Activated CD8-positive, alpha-beta memory T cell treated with anti-CD3 and anti-CD28 coated beads, Interleukin-2, amount 50 U/mL, for 24 hours (primary cell): ENCODE measurements around the gene ATXN1.
"Not testable (repeated sequence)": the region's sequence is repeated elsewhere in the genome, so short reads cannot be mapped to it uniquely, and the experiment has no call there.

ENCODE experiments used
- DNase-seq: peaks from one replicate; pipeline ENCODE4 v3.0.0-alpha.2; 2020; ENCODE audit errors: extremely low read depth

The ATXN1 gene

GRCh38 chr6:16760516-16761470 is at the start of gene ATXN1:
Gene ATXN1, minus strand, starts transcription at chr6:16761460.
- no peak for DNase-seq

- DNase-seq: no peak
Measured at GRCh38 chr6:16810411-16810810, 49.2 kb upstream of the ATXN1 start.

GRCh38 chr6:16809753-16810358 is 48.6 kb upstream of the ATXN1 start:
- no peak for DNase-seq

- DNase-seq: no peak
Measured at GRCh38 chr6:16807956-16808355, 46.7 kb upstream of the ATXN1 start.

GRCh38 chr6:16806363-16806762 is 45.1 kb upstream of the ATXN1 start:
- DNase-seq: no peak

- DNase-seq: no peak
Measured at GRCh38 chr6:16805243-16805950, 44.1 kb upstream of the ATXN1 start.

GRCh38 chr6:16804546-16805242 is 43.4 kb upstream of the ATXN1 start:
- no peak for DNase-seq

GRCh38 chr6:16803294-16804200 is 42.3 kb upstream of the ATXN1 start:
- no peak for DNase-seq

- DNase-seq: no peak
Measured at GRCh38 chr6:16802071-16802470, 40.8 kb upstream of the ATXN1 start.

- no peak for DNase-seq
Measured at GRCh38 chr6:16800942-16801341, 39.7 kb upstream of the ATXN1 start.

- DNase-seq: no peak
Measured at GRCh38 chr6:16800341-16800740, 39.1 kb upstream of the ATXN1 start.

- DNase-seq: no peak
Measured at GRCh38 chr6:16799279-16800193, 38.3 kb upstream of the ATXN1 start.

GRCh38 chr6:16793828-16794412 is 32.7 kb upstream of the ATXN1 start:
- no peak for DNase-seq

GRCh38 chr6:16789329-16790038 is 28.2 kb upstream of the ATXN1 start:
- no peak for DNase-seq

GRCh38 chr6:16787128-16787682 is 25.9 kb upstream of the ATXN1 start:
- no peak for DNase-seq

- DNase-seq: no peak
Measured at GRCh38 chr6:16785496-16785895, 24.2 kb upstream of the ATXN1 start.

- not testable (repeated sequence) for DNase-seq
Measured at GRCh38 chr6:16784957-16785356, 23.7 kb upstream of the ATXN1 start.

GRCh38 chr6:16783952-16784565 is 22.8 kb upstream of the ATXN1 start:
- no peak for DNase-seq
